Ammon's horn (tissue), 1 donor: ENCODE measurements around the gene SREBF2.
A peak's percentile ranks its signal among the peaks of the same experiment; 100 is the strongest.

Source experiments
- DNase-seq: peaks from one replicate; pipeline ENCODE4 v3.0.0-alpha.2; 2016; ENCODE audit warnings: low spot score

The SREBF2 gene

DNA sequence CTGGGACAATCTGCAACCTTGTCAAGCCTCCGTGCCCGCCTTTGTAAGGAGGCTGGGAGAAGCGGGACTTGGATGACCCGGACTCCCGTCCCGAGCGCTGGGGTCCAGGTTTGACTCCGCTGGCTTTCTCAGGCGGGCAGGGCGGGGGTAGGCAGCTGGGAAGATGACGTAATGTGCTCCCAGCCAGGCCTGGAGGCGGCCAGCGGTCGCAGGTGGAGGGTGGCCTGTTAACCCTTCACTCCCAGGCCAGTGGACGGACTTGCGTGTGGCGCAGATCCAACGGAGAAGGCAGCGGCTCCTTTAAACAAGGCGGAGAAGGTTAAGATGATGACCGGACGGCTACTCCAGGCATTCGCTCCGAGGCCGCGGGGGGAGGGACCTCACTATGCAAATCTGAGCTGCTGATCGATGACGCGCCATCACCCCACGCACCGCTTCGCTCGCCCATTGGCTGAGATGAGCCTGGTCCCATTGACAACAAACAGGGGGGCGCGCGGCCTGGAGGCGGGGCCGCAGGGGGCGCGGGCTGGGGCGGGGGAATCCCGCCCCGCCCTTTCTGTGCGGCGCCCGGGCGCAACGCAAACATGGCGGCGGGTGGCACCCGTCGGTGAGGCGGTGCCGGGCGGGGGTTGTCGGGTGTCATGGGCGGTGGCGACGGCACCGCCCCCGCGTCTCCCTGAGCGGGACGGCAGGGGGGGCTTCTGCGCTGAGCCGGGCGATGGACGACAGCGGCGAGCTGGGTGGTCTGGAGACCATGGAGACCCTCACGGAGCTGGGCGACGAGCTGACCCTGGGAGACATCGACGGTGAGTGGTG, at the start of gene SREBF2:
SREBF2 (plus strand) TSS at position 553 of the 816 bp plus-strand sequence; CDS start at position 719, 166 bp downstream.
- DNase-seq = peak; percentile 100

DNA sequence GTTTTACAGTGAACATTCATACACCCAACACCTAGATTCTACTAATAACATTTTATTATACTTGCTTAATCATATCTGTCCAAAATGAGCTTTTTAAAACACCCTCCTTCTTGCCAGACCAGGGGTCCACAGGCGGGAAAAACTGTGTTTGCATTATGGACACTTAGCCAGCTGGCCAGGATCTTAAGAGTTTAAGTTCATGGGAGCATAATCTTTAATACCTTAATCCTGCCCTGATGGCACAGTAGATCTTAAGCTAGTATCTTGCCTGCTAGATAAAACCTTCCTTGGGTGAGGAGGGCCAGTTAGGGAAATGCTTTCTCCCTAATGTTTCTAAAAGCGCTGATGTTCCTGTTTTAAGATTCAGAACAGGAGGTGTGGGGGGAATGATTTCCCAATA, 45.6 kb upstream of the SREBF2 start:
- DNase-seq = no peak

DNA sequence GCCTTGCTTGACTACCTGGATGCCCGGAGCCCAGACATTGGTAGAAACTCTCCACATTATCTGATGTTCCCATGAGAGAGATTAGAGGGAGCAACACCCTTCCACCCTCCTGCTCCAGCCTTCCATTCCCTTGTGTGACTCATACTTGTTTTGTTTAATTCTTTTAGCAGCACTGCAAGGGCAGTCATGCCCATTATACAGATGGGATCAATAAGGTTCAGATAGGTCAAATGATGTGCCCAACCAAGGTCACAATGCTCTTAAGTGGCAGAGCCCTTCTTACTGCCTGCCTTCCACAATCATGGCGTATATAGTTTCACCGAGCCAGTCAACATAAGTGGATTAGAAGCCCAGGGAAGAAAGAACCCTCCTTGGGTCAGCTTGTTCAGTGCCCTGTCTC, 39.0 kb upstream of the SREBF2 start:
- no peak for DNase-seq

DNA sequence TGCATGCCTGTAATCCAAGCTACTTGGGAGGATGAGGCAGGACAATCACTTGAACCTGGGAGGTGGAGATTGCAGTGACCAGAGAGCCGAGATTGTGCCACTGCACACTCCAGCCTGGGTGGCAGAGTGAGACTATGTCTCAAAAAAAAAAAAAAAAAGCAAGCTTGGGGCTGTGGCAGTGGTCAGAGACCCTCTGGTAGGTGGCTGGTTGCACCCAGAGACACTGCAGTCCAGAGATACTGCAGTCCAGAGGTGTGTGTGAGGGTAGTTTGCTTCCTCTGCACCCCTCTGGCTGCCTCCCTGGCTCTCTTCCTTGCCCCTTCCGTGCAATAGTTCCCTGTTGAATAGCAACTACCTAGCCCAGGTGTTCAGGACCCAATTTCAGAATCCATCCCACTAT, 34.2 kb upstream of the SREBF2 start:
- DNase-seq = no peak

DNA sequence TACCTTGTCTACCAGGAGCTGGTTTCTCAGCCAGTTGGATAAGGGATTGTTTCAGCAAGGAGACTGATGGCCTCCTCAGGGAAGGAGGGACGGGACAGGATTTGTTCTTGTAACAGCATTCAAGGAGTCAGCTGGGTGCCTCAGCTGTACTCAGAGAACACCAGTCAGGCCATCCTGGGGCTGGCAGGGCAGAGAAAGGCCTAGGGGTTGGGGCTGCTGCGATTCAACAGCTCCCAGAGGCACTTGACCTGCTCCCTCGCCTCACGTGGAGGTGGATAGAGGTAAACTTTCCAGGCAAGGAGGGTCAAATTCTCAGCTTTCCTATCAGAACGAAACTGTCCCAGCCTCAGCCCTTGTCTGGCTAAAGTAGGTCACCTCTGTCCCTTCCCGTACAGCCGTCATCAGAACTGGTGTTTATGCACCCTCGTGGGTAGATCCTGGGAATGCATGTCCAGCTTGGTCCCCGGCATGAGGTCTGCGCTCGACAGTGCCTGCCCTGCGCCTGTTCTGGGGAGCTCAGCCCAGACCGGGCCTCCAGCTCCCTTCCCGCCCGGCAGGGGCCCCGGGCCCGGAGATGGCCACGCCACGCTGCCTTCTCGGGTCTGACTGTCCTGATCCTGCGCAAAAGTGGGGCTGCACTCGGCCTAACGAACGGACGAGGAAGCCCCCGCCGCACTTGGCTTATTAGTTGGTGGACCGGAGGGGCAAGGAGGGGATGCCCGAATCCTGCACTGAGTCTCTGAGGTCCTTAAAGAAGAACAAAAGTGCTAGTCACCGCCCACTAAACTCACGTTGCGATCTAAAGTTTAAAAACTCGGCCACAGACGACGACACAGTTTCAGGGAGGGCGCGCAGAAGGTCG, 33.2 kb upstream of the SREBF2 start:
- peak; percentile 40 for DNase-seq

DNA sequence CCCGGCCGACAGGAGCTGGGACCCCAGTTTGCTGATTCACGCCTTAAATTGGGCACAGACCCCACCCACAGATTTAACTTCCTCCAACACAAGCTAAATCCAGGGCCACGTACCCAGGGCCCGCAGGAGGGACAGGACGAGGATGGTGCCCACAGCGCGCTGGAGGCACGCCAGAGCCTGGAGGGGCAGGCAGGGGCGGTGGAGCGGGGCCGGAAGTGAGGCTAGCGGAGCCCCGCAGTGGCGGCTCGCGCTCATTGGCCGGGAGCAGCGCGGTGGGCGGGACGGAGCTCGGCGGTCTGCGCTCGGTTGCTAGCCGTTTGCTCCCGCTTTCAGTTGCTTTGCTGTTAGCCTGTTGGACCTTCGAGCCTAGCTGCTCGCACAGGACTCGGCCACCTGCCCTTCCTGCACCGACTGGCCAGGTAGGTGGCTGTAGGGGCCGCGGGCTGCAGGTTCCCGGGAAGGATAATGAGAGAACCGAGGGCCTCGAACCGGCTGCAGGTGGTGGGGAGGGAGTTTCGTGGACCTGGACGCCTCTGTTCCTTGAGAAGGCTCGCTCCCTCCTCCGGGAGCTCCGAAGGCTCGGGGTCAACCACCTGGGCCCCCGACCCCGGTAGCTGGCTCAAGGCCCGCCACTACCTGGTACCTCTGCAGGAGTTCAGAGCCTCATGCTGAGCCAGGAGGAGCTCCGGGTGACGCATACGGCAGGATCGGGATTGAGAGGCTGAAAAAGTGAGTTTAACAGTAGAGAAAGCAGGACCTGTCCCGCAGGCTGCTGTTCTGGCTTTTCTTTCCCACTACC, 32.4 kb upstream of the SREBF2 start, which contains the start of gene CCDC134:
CCDC134 (plus strand) TSS at position 332 of the 799 bp plus-strand sequence. CDS start 8,212 bp downstream, outside the sequence.
- peak; percentile 95 for DNase-seq

DNA sequence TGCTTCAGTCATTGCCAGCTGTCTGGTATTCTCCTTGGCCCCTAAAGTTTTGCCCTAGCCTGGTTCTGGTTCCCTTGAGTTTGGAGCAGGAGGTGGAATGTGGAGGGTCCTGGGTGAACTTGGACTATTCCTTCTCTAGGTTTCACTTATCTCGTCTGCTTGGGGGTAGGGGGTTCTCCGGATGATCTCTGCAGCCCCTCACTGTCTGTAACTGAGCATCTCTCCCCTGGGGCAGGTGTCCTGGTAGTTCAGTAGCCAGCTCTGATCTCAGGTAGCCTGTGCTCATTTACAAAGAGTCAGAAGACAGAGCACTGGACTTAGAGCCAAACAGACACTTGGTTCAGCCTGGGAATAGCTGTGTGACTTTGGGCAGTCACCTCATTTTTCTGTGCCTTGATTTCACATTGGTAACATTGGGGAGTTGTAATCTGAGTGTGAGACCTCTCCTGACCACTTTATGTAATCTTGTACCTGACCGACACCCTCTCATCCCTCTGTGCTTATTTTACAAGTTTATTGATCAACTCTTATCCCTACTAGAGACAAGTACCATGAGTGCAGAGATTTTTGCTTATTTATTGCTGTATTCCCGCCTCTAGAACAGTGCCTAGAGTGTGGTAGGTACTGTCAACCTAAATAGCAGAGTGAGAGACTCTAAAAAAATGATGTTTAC, 31.6 kb upstream of the SREBF2 start:
- DNase-seq = no peak

DNA sequence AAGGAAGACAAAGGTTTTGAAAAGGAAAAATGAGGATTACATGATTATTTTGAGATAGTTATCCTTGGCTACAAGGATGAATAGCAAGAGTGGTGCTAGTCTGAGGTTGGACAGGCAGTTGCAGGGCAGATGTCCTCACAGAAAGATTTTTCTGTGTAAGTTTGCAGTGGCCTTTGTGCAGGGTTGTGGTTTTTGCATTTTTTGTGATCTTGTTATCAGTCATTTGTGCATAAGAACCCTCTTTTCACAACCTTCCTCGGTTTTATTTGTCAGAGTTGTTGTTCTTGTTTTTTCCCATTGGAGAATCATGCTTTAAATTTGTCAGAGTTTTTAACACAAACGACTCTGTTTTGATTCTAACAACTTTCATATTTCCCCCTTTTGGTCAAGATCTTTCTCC, 31.0 kb upstream of the SREBF2 start:
- no peak for DNase-seq

DNA sequence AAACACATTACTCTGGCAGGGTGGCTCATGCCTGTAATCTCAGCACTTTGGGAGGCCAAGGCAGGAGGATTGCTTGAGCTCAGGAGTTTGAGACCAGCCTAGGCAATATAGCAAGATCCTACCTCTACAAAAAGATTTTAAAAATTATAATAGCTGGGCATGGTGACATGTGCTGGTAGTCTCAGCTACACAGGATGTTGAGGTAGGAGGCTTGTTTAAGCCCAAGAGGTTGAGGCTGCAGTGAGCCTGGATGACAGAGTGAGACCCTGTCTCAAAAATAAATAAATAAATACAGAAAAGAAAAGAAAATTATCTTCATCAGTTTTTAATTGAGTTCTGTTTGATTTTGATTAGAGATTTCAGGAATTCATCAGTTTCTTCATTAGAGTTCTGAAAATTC, 27.3 kb upstream of the SREBF2 start:
- no peak for DNase-seq

DNA sequence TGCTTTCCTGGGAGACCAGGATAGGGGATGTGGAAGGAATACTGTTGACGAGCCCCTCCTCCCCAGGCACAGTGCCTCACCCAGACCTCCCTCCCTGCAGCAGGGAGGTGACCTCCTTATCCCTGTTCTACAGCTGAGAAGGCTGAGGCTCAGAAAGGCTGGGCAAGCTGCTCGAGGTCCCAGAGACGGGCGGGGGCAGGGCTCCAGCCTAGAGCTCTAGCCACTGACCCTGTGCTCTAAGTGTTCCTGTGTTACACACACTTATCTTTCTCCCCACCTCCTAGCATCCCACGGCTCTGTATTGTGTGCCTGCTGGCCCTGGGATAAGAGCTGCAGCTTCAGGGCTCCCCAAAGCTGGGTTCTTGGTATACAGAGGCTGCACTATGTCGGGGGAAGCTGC, 24.5 kb upstream of the SREBF2 start:
- no peak for DNase-seq

DNA sequence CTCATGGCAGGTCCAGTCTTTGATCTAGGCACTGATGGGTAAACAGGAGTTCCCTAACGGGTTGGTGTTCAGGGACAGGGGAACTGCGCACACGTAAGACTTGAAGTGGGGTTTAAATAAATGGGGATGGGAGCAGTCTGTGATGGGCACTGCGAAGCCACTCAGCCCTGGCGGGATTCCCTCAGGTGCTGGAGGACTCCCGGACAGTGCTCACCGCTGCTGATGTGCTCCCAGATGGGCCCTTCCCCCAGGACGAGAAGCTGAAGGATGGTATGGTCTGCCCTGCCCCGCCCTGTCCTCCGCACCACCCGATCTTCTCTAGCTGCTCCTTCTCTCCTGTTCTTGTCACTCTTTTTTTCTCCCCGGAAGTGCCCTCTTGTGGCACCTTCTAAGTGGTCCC, 22.9 kb upstream of the SREBF2 start:
- DNase-seq = no peak

DNA sequence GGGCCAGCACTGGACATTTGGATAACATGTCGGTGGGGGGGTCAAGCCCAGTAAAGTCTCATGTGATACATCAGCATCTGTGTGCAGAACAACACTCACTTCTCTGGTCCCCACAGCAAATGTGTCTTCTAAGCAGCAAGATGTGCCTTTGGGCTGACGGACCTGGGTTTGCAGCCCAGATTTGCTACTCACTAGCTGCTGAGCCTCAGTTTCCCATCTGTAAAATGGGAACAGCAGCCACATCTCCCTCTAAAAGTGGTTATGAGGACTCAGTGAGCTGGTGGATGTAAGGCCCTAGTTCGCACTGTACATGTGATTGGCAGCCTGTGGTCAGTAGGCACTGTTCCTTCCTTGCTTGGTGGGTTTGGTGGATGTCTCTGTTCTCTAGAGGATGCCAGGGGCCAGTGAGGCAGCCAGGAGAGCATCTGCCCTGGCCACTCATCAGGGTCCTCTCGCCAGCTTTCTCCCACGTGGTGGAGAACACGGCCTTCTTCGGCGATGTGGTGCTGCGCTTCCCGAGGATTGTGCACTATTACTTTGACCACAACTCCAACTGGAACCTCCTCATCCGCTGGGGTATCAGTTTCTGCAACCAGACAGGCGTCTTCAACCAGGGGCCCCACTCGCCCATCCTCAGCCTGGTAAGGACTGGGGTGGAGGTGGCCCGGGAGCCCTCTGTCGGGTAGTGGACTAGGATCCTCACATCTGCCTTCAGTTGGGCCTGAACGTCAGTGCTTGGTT, 19.9 kb upstream of the SREBF2 start:
- no peak for DNase-seq

DNA sequence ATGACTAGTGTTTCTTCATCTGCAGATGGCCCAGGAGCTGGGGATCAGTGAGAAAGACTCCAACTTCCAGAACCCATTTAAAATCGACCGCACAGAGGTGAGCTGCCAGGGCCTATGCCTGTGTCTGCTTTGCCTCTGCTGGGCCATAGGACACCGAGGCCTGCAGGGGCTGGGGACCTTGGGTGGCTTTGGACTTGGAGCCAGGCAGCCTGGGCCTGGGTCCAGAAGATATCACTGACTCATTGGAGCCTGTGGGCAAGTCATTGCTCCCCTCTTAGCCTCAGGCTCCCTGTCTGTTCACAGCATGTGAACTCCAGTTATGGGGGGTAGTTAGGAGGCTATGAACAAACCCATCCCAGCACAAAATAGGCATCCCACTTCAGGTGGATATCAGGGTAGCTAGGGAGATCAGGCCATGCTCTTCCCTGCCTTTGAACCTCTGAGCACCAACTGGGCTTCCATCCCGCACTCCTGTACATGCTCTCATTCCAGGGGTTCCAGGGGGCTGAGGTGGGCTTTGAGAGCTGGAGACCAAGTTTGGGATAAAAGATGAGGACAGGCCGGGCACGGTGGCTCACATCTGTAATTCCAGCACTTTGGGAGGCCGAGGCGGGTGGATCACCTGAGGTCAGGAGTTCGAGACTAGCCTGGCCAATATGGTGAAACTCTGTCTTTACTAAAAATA, 19.0 kb upstream of the SREBF2 start:
- DNase-seq = no peak

DNA sequence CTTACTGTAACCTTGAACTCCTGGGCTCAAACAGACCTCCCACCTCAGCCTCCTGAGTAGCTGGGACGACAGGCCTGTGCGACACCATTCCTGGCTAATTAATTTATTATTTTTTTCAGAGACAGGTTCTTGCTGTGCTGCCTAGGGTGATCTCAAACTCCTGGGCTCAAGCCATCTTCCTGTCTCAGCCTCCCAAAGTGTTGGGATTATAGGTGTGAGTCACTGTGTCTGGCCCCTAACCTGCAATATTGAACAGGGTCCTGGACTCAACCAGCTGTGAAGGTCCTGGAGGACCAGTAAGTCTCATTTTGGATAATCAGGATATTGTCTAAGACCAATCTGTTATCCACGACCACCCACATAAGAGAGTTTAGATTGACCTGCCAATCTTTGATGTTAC, 17.2 kb upstream of the SREBF2 start:
- no peak for DNase-seq

DNA sequence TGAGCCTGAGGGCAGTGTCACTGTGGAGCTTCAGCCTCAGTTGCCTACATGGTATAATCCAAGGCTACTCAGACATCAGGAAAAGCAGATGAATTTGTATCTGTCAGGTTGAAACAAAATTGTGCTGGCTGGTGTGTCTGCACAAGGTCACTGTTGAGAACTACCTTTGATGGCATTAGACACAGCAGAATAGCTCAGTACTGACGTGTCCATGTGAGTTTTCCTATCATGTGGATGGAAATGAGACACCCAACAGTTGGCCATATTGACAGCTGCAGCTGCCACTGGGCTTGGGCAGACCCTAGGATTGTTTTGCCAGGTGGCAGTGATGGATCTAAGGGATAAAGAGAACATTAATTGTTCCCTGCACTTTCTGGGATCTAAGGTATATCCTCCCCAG, 16.7 kb upstream of the SREBF2 start:
- no peak for DNase-seq

DNA sequence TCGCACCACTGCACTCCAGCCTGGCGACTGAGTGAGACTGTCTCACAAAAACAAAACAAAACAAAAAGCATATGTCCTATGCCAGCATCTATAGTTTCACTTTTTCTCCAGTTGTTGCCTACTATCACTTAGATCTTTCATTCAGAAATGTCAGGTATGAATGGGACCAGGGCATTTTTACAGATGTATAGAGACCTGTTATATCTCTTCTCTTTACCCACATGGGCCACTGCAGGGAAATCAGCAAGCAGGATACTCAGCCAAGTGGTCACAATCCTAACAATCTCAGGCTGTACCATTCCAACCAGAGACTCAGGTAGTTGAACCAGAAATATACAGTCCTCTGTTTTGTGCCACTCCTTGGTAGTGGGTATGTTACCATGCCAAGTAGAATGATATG, 16.0 kb upstream of the SREBF2 start:
- no peak for DNase-seq

DNA sequence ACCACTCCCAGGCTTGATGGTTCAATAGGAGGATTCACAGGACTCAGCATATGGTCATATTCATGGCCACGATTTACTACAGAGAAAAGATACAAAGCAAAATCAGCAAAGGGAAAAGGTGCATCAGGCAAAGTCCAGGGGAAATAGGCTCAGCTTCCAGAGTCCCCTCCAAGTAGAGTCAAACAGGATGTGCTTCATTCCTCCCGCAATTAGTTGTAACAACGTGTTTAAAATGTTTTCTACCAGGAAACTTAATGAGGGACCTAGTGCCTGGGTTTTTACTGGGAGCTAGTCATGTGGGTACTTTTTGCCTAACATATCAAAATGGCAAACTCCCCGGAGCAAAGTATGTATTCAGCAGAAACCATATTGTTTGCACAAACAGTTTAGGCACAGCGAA, 14.9 kb upstream of the SREBF2 start:
- DNase-seq = no peak

DNA sequence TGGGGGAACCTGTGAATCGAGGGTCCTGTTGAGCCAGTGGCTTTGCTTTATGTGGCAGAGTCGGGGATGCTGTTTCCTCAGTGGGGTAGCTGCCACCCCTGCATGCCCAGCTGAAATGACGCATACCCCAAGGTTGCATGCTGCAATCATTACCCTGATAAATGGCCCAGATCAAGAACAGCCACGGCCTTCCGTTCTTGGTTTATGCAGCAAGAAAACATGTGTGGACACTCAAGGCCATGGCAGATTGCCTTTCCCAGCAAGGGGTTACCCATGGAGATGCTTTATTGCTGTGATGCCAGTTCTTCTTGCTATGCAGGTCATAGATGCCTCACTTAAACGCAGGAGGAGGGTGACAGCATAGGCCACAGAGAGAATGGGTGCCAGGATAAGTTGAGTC, 14.3 kb upstream of the SREBF2 start:
- no peak for DNase-seq

DNA sequence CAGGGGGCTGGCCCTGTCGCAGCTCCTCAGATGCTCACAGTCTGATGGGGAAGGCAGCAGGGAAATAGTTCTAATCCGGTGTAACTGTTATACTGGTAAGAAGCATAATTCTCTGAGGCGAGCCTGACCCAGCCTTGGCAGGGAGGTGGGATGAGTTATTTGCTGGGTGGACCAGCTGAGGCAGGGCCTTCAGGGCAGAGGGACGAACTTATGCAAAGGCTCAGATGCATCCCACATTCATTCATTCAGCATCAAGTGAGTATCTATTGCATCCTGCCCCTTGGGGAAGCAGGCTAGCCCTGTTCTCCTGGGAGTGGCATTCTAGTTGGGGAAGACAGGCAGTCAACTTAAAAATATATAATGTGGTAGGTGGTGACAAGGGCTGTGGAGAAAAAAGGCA, 13.6 kb upstream of the SREBF2 start:
- DNase-seq = no peak

DNA sequence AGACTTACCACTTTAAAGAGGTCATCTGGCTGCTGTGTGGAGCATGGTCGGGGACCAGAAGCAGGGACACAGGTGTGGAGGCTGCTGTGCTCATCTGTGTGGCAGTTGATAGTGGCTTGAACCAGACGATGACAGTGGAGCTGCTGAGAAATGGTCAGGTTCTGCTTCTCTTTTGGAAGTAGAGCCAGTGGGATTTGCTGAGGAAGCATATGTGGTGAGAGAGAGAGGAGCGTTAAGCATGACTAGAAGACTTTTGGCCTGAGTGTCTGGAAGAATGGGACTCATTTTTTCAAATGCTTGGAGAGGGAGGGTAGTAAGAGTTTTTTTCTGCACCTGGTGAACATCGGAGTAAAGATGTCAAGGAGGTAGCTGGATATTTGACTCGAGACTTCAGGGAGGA, 12.5 kb upstream of the SREBF2 start:
- no peak for DNase-seq
